ENCODE results near the gene SNAI1. TPM values are rescaled to one million over a fixed set of nuclear protein-coding genes. Genes with fewer than 3 reads are reported as not detected.

Gene SNAI1
- total RNA-seq, 2 donors from 2014 or later = 13.0 to 19.1 TPM

DNA sequence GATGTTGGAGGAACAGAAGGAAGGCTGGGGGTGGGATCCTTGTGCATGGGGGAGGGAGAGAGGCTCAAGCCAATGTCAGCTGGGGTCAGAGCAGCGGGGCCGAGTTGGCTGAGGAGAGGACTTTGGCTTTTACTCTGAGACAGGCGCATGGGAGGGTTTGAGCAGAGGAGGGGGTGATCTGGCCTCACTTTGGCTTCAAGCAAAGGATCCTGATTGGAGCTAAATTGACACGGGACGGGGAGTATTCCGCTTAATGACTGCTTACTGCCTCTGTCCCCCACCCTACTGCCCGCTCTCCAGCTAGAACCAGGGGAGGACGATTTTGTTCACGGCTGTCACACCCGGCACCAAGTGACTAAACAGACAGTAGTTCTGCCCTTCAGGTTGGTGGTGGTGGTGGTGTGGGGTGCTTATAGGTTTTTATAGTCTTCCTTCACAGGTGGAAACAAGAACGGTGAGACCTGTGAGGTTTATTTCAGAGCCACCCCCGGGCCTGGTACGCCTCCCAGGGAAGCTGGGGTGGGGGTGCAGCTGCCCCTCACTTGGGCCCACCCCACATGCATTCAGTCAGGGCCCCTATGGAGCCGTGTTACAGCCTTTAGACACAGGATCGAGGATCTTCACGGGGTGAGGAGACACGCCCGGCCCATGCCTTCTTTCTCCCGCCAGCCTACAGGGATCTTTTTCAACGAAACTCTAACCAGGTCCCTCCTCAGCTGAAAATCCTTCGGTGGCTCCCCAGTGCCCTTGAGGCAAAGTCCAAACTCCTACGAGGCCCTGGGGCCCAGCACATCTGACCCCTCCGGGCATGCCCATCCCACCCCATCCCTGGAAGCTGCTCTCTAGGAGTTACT, 1.3 kb upstream of the SNAI1 start:
- DNase-seq (ENCODE audit: low spot score) (no peak), ATAC-seq (ENCODE audit: insufficient number of reproducible peaks, low FRiP score, low read depth) (no peak)
- H3K27me3 ChIP-seq (replicated peaks; ENCODE audit: insufficient read depth) = no peaks in the 10 kb centered on the region
- H3K4me1 ChIP-seq (ENCODE audit: control insufficient read depth in 1 of 2, low read depth in 2 of 2) = peaks cover 27 to 49% of the 10 kb centered on the region in 2 donors
- H3K9me3 ChIP-seq = no peaks in the 10 kb centered on the region
- H3K27ac ChIP-seq = no peak overlapping the region
- no peak overlapping the region for H3K4me3 ChIP-seq
- TF ChIP-seq, protein P1, sequence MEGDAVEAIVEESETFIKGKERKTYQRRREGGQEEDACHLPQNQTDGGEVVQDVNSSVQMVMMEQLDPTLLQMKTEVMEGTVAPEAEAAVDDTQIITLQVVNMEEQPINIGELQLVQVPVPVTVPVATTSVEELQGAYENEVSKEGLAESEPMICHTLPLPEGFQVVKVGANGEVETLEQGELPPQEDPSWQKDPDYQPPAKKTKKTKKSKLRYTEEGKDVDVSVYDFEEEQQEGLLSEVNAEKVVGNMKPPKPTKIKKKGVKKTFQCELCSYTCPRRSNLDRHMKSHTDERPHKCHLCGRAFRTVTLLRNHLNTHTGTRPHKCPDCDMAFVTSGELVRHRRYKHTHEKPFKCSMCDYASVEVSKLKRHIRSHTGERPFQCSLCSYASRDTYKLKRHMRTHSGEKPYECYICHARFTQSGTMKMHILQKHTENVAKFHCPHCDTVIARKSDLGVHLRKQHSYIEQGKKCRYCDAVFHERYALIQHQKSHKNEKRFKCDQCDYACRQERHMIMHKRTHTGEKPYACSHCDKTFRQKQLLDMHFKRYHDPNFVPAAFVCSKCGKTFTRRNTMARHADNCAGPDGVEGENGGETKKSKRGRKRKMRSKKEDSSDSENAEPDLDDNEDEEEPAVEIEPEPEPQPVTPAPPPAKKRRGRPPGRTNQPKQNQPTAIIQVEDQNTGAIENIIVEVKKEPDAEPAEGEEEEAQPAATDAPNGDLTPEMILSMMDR (IDR thresholded peaks at IDR 0.05) = no peak
- no peaks in the 10 kb centered on the region for H3K36me3 ChIP-seq

DNA sequence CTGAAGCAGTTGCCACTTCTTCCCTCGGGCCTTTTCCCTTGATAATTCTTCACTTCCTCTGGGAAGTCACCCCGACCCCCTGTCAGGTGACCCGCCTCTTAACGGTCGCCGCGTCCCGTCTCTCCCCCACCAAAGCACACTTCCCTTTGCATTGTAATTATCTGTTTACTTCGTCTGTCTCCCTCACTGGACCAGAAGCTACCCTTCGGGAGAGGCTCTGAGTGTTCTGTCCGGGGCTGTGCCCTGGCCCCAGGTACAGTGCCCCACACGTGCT, 771 bp upstream of the SNAI1 start:
- DNase-seq (ENCODE audit: low spot score) (no peak), ATAC-seq (ENCODE audit: insufficient number of reproducible peaks, low FRiP score, low read depth) (no peak)
- peak overlapping the region; percentile 87 for H3K4me3 ChIP-seq
- no peaks in the 10 kb centered on the region for H3K36me3 ChIP-seq
- peaks cover 27 to 50% of the 10 kb centered on the region in 2 donors for H3K4me1 ChIP-seq (ENCODE audit: control insufficient read depth in 1 of 2, low read depth in 2 of 2)
- no peak overlapping the region for H3K27ac ChIP-seq
- TF ChIP-seq, protein P1 (IDR thresholded peaks at IDR 0.05) = no peak
- no peaks in the 10 kb centered on the region for H3K27me3 ChIP-seq (replicated peaks; ENCODE audit: insufficient read depth)
- H3K9me3 ChIP-seq = no peaks in the 10 kb centered on the region

GRCh38 chr20:49983123-49983847, 505 bp downstream of the SNAI1 start:
- DNase-seq (ENCODE audit: low spot score) (no peak), ATAC-seq (ENCODE audit: insufficient number of reproducible peaks, low FRiP score, low read depth) (no peak)
- Histone ChIP-seq H3K4me3 (peak overlapping the region; percentile 87), H3K27me3 (replicated peaks; ENCODE audit: insufficient read depth) (no peaks in the 10 kb centered on the region), H3K4me1 (ENCODE audit: control insufficient read depth in 1 of 2, low read depth in 2 of 2) (peaks cover 27 to 53% of the 10 kb centered on the region in 2 donors), H3K9me3 (no peaks in the 10 kb centered on the region), H3K27ac (peak overlapping the region; percentile 20 to 66), H3K36me3 (no peaks in the 10 kb centered on the region)
- TF ChIP-seq, protein P1 (IDR thresholded peaks at IDR 0.05) = no peak

GRCh38 chr20:49983848-49984408, 1.1 kb downstream of the SNAI1 start:
- ATAC-seq (ENCODE audit: insufficient number of reproducible peaks, low FRiP score, low read depth) = no peak
- peak overlapping the region; percentile 87 for H3K4me3 ChIP-seq
- peaks cover 27 to 55% of the 10 kb centered on the region in 2 donors for H3K4me1 ChIP-seq (ENCODE audit: control insufficient read depth in 1 of 2, low read depth in 2 of 2)
- peak overlapping the region; percentile 20 to 66 for H3K27ac ChIP-seq
- H3K9me3 ChIP-seq = no peaks in the 10 kb centered on the region
- TF ChIP-seq, protein P1 (IDR thresholded peaks at IDR 0.05) = no peak
- DNase-seq (ENCODE audit: low spot score) = no peak
- H3K27me3 ChIP-seq (replicated peaks; ENCODE audit: insufficient read depth) = no peaks in the 10 kb centered on the region
- no peaks in the 10 kb centered on the region for H3K36me3 ChIP-seq

Data from thoracic aorta (tissue), 2 donors.